SK-N-SH (cell line): ENCODE data around the gene SLC35G1.

Experiments used
- EP300 ChIP-seq, 2 experiments: IDR thresholded peaks; 2 replicates each; pipeline versions ENCODE4 v1.4.0 to v1.6.1; 2012; ENCODE audit warnings: borderline replicate concordance in 1 of 2, low read depth in 1 of 2, low read length in 1 of 2
- MXI1 ChIP-seq: IDR thresholded peaks from 2 replicates; pipeline ENCODE4 v1.6.1; 2012; ENCODE audit warnings: mild to moderate bottlenecking, low read depth, low read length, improper control_type of control experiment
- RAD21 ChIP-seq: IDR thresholded peaks from 2 replicates; pipeline ENCODE4 v1.6.1; 2012; ENCODE audit warnings: mild to moderate bottlenecking, low read length
- RXRA ChIP-seq: IDR thresholded peaks from 2 replicates; pipeline ENCODE4 v1.4.0; 2012; ENCODE audit warnings: low read depth, mild to moderate bottlenecking, borderline replicate concordance
- SIN3A ChIP-seq: IDR thresholded peaks from 2 replicates; pipeline ENCODE4 v1.6.1; 2012; ENCODE audit warnings: low read depth, mild to moderate bottlenecking, low read length, moderate library complexity, borderline replicate concordance
- TAF1 ChIP-seq: IDR thresholded peaks from 2 replicates; pipeline ENCODE4 v1.6.1; 2012; ENCODE audit warnings: low read depth, mild to moderate bottlenecking, low read length, moderate library complexity, borderline replicate concordance
- TF ChIP-seq, protein P1 (sequence below): fragments of 200-600 bp; sonication (generic); IDR thresholded peaks from 2 replicates; pipeline ENCODE4 v1.6.1; 2017; ENCODE audit warnings: antibody characterized with exemption, mild to moderate bottlenecking, moderate library complexity
- TF ChIP-seq, protein P2 (sequence below): IDR thresholded peaks from 2 replicates; pipeline ENCODE4 v1.6.1; 2012; ENCODE audit warnings: mild to moderate bottlenecking, low read depth, low read length, moderate library complexity
- TF ChIP-seq, protein P3 (sequence below): IDR thresholded peaks from 2 replicates; pipeline ENCODE4 v1.4.0; 2012; ENCODE audit warnings: low read depth

DNA sequence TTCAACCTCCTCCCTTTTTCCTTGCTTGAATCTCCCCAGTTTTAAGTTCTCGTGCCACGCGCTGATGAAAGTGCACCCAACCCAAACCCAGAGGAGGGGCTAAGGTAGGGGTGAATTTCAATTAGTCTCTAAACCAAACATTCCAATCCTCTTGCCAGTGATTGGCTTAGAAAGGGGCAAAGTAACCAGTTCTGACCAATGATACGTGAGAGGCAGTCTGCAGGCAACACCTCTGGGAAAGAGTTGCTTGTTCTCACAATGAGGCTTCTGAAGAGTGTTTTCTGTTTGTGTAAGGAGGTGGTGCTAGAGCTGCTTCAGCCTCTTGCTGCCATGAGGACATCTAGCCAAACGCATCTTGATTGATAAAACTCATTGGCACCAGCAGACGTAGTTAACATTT, 21.8 kb downstream of the SLC35G1 start:
- TF ChIP-seq TAF1 (no peak), RAD21 (no peak), SIN3A (no peak), EP300 (IDR thresholded peaks at IDR 0.05; ENCODE audit: borderline replicate concordance in 1 of 2, low read depth in 1 of 2, low read length in 1 of 2) (no peak), MXI1 (no peak), RXRA (no peak)
- TF ChIP-seq, protein P1, sequence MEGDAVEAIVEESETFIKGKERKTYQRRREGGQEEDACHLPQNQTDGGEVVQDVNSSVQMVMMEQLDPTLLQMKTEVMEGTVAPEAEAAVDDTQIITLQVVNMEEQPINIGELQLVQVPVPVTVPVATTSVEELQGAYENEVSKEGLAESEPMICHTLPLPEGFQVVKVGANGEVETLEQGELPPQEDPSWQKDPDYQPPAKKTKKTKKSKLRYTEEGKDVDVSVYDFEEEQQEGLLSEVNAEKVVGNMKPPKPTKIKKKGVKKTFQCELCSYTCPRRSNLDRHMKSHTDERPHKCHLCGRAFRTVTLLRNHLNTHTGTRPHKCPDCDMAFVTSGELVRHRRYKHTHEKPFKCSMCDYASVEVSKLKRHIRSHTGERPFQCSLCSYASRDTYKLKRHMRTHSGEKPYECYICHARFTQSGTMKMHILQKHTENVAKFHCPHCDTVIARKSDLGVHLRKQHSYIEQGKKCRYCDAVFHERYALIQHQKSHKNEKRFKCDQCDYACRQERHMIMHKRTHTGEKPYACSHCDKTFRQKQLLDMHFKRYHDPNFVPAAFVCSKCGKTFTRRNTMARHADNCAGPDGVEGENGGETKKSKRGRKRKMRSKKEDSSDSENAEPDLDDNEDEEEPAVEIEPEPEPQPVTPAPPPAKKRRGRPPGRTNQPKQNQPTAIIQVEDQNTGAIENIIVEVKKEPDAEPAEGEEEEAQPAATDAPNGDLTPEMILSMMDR: no peak
- TF ChIP-seq, protein P2, sequence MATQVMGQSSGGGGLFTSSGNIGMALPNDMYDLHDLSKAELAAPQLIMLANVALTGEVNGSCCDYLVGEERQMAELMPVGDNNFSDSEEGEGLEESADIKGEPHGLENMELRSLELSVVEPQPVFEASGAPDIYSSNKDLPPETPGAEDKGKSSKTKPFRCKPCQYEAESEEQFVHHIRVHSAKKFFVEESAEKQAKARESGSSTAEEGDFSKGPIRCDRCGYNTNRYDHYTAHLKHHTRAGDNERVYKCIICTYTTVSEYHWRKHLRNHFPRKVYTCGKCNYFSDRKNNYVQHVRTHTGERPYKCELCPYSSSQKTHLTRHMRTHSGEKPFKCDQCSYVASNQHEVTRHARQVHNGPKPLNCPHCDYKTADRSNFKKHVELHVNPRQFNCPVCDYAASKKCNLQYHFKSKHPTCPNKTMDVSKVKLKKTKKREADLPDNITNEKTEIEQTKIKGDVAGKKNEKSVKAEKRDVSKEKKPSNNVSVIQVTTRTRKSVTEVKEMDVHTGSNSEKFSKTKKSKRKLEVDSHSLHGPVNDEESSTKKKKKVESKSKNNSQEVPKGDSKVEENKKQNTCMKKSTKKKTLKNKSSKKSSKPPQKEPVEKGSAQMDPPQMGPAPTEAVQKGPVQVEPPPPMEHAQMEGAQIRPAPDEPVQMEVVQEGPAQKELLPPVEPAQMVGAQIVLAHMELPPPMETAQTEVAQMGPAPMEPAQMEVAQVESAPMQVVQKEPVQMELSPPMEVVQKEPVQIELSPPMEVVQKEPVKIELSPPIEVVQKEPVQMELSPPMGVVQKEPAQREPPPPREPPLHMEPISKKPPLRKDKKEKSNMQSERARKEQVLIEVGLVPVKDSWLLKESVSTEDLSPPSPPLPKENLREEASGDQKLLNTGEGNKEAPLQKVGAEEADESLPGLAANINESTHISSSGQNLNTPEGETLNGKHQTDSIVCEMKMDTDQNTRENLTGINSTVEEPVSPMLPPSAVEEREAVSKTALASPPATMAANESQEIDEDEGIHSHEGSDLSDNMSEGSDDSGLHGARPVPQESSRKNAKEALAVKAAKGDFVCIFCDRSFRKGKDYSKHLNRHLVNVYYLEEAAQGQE: no peak
- TF ChIP-seq, protein P3, sequence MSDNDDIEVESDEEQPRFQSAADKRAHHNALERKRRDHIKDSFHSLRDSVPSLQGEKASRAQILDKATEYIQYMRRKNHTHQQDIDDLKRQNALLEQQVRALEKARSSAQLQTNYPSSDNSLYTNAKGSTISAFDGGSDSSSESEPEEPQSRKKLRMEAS: no peak
